ENCODE results near the gene KPNA3. TPM values are rescaled to one million over a fixed set of nuclear protein-coding genes. Genes with fewer than 3 reads are reported as not detected.

The KPNA3 gene
- total RNA-seq, 4 donors from 2014 or later: 47.9 to 66.4 (median 55.4) TPM

DNA sequence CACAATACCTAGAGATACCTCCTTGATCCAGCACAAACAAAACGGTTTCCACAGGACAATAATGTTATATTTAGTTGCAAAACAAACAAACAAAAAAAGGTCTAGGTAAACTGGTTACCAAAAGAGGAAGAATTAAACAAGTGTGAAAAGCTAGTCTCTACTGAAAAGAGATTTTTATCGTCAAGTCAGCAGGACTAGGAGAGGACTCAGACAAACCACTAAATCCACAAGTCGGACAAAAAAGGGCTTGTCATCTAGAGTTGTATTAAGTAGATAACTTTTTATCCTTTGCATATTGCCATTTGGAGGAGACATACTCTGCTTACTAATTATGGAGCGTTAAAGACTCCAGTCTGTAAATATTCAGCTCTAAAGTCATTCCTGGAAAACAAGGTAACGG, 9.9 kb upstream of the KPNA3 start:
- no peak for DNase-seq (ENCODE audit: extremely low spot score)
- intact Hi-C loops (cut with DNase I): no loop called here
- no peaks in the 10 kb centered on the region for H3K9me3 ChIP-seq
- WGBS: 85% methylated on average over 4 of the region's 5 CpGs
- H3K4me3 ChIP-seq: no peak overlapping the region
- peaks cover 0 to 4% (median 0%) of the 10 kb centered on the region in 4 donors for H3K27me3 ChIP-seq
- H3K27ac ChIP-seq (replicated peaks in 1 of 4): no peak overlapping the region
- no peaks in the 10 kb centered on the region for H3K36me3 ChIP-seq
- TF ChIP-seq, protein P1, sequence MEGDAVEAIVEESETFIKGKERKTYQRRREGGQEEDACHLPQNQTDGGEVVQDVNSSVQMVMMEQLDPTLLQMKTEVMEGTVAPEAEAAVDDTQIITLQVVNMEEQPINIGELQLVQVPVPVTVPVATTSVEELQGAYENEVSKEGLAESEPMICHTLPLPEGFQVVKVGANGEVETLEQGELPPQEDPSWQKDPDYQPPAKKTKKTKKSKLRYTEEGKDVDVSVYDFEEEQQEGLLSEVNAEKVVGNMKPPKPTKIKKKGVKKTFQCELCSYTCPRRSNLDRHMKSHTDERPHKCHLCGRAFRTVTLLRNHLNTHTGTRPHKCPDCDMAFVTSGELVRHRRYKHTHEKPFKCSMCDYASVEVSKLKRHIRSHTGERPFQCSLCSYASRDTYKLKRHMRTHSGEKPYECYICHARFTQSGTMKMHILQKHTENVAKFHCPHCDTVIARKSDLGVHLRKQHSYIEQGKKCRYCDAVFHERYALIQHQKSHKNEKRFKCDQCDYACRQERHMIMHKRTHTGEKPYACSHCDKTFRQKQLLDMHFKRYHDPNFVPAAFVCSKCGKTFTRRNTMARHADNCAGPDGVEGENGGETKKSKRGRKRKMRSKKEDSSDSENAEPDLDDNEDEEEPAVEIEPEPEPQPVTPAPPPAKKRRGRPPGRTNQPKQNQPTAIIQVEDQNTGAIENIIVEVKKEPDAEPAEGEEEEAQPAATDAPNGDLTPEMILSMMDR (IDR thresholded peaks at IDR 0.05): no peak
- TF ChIP-seq POLR2AphosphoS5 (IDR thresholded peaks at IDR 0.05): no peak
- no peak for TF ChIP-seq POLR2A (IDR thresholded peaks at IDR 0.05; ENCODE audit: low read depth)
- TF ChIP-seq EP300 (IDR thresholded peaks at IDR 0.05): no peak
- no peaks in the 10 kb centered on the region for H3K4me1 ChIP-seq

DNA sequence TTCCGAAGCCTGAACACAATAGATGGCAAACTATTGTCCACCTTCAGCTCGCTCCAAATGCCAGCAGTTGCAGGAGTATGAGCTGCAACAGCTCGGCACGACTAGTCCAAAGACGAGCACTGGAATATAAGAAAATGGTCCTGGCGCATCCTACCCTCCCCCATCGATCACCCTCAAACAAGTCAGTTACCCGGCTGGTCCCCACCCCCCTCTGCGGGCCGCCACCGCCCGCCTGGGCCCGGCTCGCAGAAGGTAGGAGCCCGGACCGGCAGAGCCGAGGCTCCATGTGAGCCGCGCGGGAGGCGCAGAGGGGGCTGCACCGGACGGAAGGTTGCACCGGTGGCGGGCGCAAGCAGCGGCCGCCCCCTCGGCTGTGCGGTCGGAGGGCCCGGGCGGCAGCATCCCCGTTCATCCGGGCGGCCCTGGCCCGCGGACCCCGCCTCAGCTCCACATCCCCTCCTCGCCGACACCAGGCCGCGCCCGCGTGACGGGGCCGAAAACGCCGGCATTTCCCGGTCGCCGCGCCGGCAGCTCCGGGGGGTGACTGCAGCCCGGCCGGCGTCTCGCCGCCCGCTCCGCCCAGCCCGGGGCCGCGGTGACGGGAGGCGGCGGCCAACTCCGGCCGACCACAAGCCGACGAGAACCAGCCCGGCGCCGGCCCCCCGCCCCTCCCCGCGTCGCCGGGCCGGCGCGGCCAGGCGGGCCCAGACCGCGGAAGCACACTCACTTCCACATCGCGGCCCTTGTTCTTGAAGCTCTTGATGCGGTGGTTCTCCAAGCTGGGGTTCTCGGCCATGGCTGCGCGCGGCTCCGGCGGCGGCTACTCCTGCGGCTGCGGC, 552 bp downstream of the KPNA3 start:
- 0% methylated on average over 5 of the region's 98 CpGs for WGBS
- TF ChIP-seq POLR2AphosphoS5 (IDR thresholded peaks at IDR 0.05): peak in 1 of 2 donors; percentile 64
- TF ChIP-seq, protein P1 (IDR thresholded peaks at IDR 0.05): no peak
- Histone ChIP-seq H3K36me3 (no peaks in the 10 kb centered on the region), H3K4me3 (peak overlapping the region; percentile 95 to 99 (median 96)), H3K9me3 (no peaks in the 10 kb centered on the region), H3K4me1 (peaks cover 26 to 43% (median 40%) of the 10 kb centered on the region in 4 donors), H3K27me3 (no peaks in the 10 kb centered on the region), H3K27ac (replicated peaks in 1 of 4) (peak overlapping the region; percentile 96 to 99 (median 98))
- intact Hi-C loops (cut with DNase I): loop anchor here (5.0 kb wide), 3 partner anchors 55 to 120 kb away; partner anchors contain the start of gene EBPL
- no peak for DNase-seq (ENCODE audit: extremely low spot score)

GRCh38 chr13:49791315-49791710, 1.2 kb downstream of the KPNA3 start:
- Histone ChIP-seq H3K9me3 (no peaks in the 10 kb centered on the region), H3K4me3 (peak overlapping the region; percentile 95 to 99 (median 96)), H3K4me1 (peaks cover 26 to 43% (median 40%) of the 10 kb centered on the region in 4 donors), H3K36me3 (no peaks in the 10 kb centered on the region), H3K27ac (replicated peaks in 1 of 4) (peak overlapping the region; percentile 96 to 99 (median 98)), H3K27me3 (no peaks in the 10 kb centered on the region)
- intact Hi-C loops (cut with DNase I): loop anchor here (5.0 kb wide), 3 partner anchors 56 to 119 kb away; partner anchors contain the start of gene EBPL
- TF ChIP-seq POLR2A (IDR thresholded peaks at IDR 0.05; ENCODE audit: low read depth): no peak
- TF ChIP-seq, protein P1 (IDR thresholded peaks at IDR 0.05): peak in 1 of 3 experiments; percentile 22
- no peak for TF ChIP-seq POLR2AphosphoS5 (IDR thresholded peaks at IDR 0.05)
- no peak for DNase-seq (ENCODE audit: extremely low spot score)
- 8% methylated on average over 9 of the region's 9 CpGs for WGBS

- no peak overlapping the region for H3K27ac ChIP-seq (replicated peaks in 1 of 4)
- no peak for DNase-seq (ENCODE audit: extremely low spot score)
- 92% methylated on average over 8 of the region's 8 CpGs for WGBS
These were observed 2.5 kb downstream of the KPNA3 start for GRCh38 chr13:49789968-49790367.

DNA sequence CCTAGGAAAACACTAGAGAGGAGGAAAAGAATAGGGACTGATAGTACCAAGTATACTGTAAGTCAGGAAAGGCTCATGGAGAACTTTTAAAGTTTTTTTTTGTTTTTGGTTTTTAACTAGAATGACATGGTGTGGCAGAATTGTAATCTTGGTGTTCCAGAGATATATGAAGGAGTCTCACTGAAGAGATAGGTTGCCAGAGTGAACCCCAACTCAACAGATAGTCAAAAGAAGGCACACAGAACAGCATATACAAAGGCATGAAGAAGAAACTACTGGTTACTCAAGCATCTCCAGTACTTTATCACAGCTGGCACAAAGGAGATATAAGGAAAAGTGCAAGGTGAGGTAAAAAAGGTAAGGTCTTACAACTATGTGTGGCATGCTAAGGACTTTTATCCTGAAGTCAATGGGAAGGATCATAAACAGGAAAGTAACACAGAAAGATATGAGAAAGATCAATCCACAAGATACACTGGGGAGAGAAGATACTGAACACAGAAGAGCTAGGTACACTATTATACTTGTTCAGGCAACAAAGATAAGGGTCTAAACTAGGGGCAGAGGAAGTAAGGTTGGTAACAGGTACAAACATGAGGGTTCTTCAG, 6.0 kb downstream of the KPNA3 start:
- H3K36me3 ChIP-seq: no peaks in the 10 kb centered on the region
- no peak overlapping the region for H3K4me3 ChIP-seq
- H3K27me3 ChIP-seq: no peaks in the 10 kb centered on the region
- peaks cover 35 to 73% (median 64%) of the 10 kb centered on the region in 4 donors for H3K4me1 ChIP-seq
- H3K9me3 ChIP-seq: no peaks in the 10 kb centered on the region
- no peak overlapping the region for H3K27ac ChIP-seq (replicated peaks in 1 of 4)
- no peak for TF ChIP-seq POLR2A (IDR thresholded peaks at IDR 0.05; ENCODE audit: low read depth)
- TF ChIP-seq, protein P1 (IDR thresholded peaks at IDR 0.05): no peak
- no peak for TF ChIP-seq POLR2AphosphoS5 (IDR thresholded peaks at IDR 0.05)
- no peak for TF ChIP-seq EP300 (IDR thresholded peaks at IDR 0.05)
- no peak for DNase-seq (ENCODE audit: extremely low spot score)
- intact Hi-C loops (cut with DNase I): no loop called here

More at GRCh38 chr13:49789968-49790367, 2.5 kb downstream of the KPNA3 start:
- intact Hi-C loops (cut with DNase I): loop anchor here (5.0 kb wide), 3 partner anchors 57 to 118 kb away; partner anchors contain the start of gene EBPL
- Histone ChIP-seq H3K9me3 (no peaks in the 10 kb centered on the region), H3K27me3 (no peaks in the 10 kb centered on the region), H3K36me3 (no peaks in the 10 kb centered on the region), H3K4me1 (peaks cover 30 to 52% (median 44%) of the 10 kb centered on the region in 4 donors), H3K4me3 (peak overlapping the region in 1 of 4 donors; percentile 95)
- TF ChIP-seq POLR2A (IDR thresholded peaks at IDR 0.05; ENCODE audit: low read depth): no peak
- TF ChIP-seq EP300 (IDR thresholded peaks at IDR 0.05): no peak
- TF ChIP-seq POLR2AphosphoS5 (IDR thresholded peaks at IDR 0.05): no peak

Measured in esophagus muscularis mucosa (tissue), 4 donors.